Right cardiac atrium (tissue), 5 donors: ENCODE results near the gene FIZ1. TPM values are rescaled to one million over a fixed set of nuclear protein-coding genes. Genes with fewer than 3 reads are reported as not detected.

ENCODE experiments used
- ATAC-seq, 2 donors: fragments of 200-7000 bp; cut with Tn5 transposase; one replicate each; pipeline versions ENCODE4 v1.8.0 to v1.9.1; 2020; ENCODE audit warnings: moderate library complexity in 2 of 2, mild to moderate bottlenecking in 1 of 2
- DNase-seq, 3 donors: peaks; one replicate each; pipeline ENCODE4 v3.0.0-alpha.2; 2020
- H3K27ac ChIP-seq: one replicate; pipeline ENCODE4 v1.5.1; 2013; ENCODE audit warnings: mild to moderate bottlenecking, low read length, control low read depth, moderate library complexity
- H3K27me3 ChIP-seq: one replicate; pipeline ENCODE4 v1.6.1; 2013; ENCODE audit not compliant: control insufficient read depth, insufficient read depth
- H3K4me1 ChIP-seq: one replicate; pipeline ENCODE4 v1.6.1; 2013; ENCODE audit warnings: low read length; ENCODE audit not compliant: control insufficient read depth, insufficient read depth
- H3K4me3 ChIP-seq: one replicate; pipeline ENCODE4 v1.5.1; 2013; ENCODE audit warnings: low read length, control low read depth
- H3K9me3 ChIP-seq: one replicate; pipeline ENCODE4 v1.6.1; 2013; ENCODE audit warnings: low read length; ENCODE audit not compliant: control insufficient read depth
- WGBS: extraction: QIAGEN DNeasy Blood & Tissue Kit; methylation state at CpG from one replicate; pipeline ENCODE4 v1.1.7; 2013; 5-methylcytosine and 5-hydroxymethylcytosine counted together
- intact Hi-C, 4 donors: fragments of 100-400 bp; cut with DNase I; formaldehyde crosslinking; loops; one replicate each; pipeline versions ENCODE4 v1.11.0 to v1.14.0; 2022 to 2023
- polyA plus RNA-seq: library from polyadenylated mRNA; stranded (reverse); fragments of 200-250 nt; gene quantifications from one replicate; pipeline ENCODE4 v1.2.3, GENCODE V29; 2013
- total RNA-seq, 4 donors: library from RNA; stranded (reverse); fragmentation: NEBNext Ultra II Directional; extraction: Animal tissue kit (Norgen Biotek cat#: 25700); gene quantifications; one replicate each; pipeline ENCODE4 v1.2.1, GENCODE V29; 2021
- donor health status: healthy with polysubstance abuse.
- donor health status: DM: no; HTN: yes; CAD: no.
- donor health status: DM: no; HTN: no; CAD: no.
- donor health status: DM: no; HTN: yes; CAD: no; lungs with severe emphysema.
- donor health status: DM: yes; HTN: yes; CAD: no.

Gene FIZ1
- total and polyA plus RNA-seq, 5 donors: 16.3 to 20.0 (median 18.2) TPM

GRCh38 chr19:55635334-55635717, 36.0 kb upstream of the FIZ1 start:
- intact Hi-C loops: loop anchor here in 2 of 4 donors (10.0 kb wide), 1 partner anchor 121 kb away; no protein-coding TSS in a partner anchor
- Histone ChIP-seq H3K4me3 (peak overlapping the region; percentile 98), H3K9me3 (no peaks in the 10 kb centered on the region), H3K27ac (peak overlapping the region; percentile 100), H3K4me1 (peaks cover 17% of the 10 kb centered on the region), H3K27me3 (no peaks in the 10 kb centered on the region)
- WGBS: 5% methylated on average over 9 of the region's 9 CpGs
- DNase-seq (peak in 2 of 3 donors; percentile 55 to 64), ATAC-seq (peak in 1 of 2 donors; percentile 2)

GRCh38 chr19:55633861-55634260, 34.5 kb upstream of the FIZ1 start:
- no peak overlapping the region for H3K27ac ChIP-seq
- H3K9me3 ChIP-seq: no peaks in the 10 kb centered on the region
- DNase-seq (peak in 2 of 3 donors; percentile 29 to 40), ATAC-seq (no peak)
- H3K27me3 ChIP-seq: no peaks in the 10 kb centered on the region
- 80% methylated on average over 8 of the region's 8 CpGs for WGBS
- peaks cover 12% of the 10 kb centered on the region for H3K4me1 ChIP-seq
- intact Hi-C loops: loop anchor here in 2 of 4 donors (10.0 kb wide), 1 partner anchor 119 kb away; no protein-coding TSS in a partner anchor
- H3K4me3 ChIP-seq: no peak overlapping the region

GRCh38 chr19:55632463-55632834, 33.1 kb upstream of the FIZ1 start:
- peak overlapping the region; percentile 63 for H3K27ac ChIP-seq
- no peaks in the 10 kb centered on the region for H3K27me3 ChIP-seq
- H3K9me3 ChIP-seq: no peaks in the 10 kb centered on the region
- ATAC-seq: peak; percentile 27 to 58
- H3K4me3 ChIP-seq: no peak overlapping the region
- peaks cover 12% of the 10 kb centered on the region for H3K4me1 ChIP-seq
- WGBS: 28% methylated on average over 3 of the region's 3 CpGs
- intact Hi-C loops: loop anchor here in 2 of 4 donors (10.0 kb wide), 1 partner anchor 118 kb away; no protein-coding TSS in a partner anchor
- DNase-seq: peak; percentile 66 to 79 (median 78)

DNA sequence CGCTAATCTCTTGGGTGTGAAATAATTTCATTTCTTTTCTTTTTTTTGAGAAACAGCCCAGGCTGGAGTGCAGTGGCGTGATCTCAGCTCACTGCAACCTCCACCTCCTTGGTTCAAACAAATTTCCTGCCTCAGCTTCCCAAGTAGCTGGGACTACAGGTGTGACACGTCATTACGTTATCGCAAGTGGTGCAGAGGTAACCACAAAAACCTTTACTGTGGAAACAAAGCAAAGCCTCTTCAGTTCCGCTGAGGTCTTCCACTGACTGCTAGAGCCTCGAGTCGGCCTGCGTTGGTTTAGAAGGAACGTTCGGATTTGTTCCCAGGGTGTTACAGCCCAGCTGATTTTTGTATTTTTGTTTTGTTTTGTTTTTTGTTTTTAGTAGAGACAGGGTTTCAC, 27.0 kb upstream of the FIZ1 start:
- Histone ChIP-seq H3K27ac (no peak overlapping the region), H3K27me3 (no peaks in the 10 kb centered on the region), H3K4me1 (no peaks in the 10 kb centered on the region), H3K4me3 (no peak overlapping the region), H3K9me3 (no peaks in the 10 kb centered on the region)
- peak in 1 of 3 donors; percentile 13 for DNase-seq
- WGBS: 92% methylated on average over 11 of the region's 11 CpGs
- intact Hi-C loops: no loop called here
- ATAC-seq: no peak

GRCh38 chr19:55625004-55625326, 25.6 kb upstream of the FIZ1 start:
- Histone ChIP-seq H3K27me3 (no peaks in the 10 kb centered on the region), H3K4me1 (no peaks in the 10 kb centered on the region), H3K27ac (peak overlapping the region; percentile 1), H3K9me3 (no peaks in the 10 kb centered on the region), H3K4me3 (peak overlapping the region; percentile 53)
- DNase-seq: no peak
- intact Hi-C loops: no loop called here
- WGBS: 47% methylated on average over 11 of the region's 11 CpGs
- no peak for ATAC-seq

DNA sequence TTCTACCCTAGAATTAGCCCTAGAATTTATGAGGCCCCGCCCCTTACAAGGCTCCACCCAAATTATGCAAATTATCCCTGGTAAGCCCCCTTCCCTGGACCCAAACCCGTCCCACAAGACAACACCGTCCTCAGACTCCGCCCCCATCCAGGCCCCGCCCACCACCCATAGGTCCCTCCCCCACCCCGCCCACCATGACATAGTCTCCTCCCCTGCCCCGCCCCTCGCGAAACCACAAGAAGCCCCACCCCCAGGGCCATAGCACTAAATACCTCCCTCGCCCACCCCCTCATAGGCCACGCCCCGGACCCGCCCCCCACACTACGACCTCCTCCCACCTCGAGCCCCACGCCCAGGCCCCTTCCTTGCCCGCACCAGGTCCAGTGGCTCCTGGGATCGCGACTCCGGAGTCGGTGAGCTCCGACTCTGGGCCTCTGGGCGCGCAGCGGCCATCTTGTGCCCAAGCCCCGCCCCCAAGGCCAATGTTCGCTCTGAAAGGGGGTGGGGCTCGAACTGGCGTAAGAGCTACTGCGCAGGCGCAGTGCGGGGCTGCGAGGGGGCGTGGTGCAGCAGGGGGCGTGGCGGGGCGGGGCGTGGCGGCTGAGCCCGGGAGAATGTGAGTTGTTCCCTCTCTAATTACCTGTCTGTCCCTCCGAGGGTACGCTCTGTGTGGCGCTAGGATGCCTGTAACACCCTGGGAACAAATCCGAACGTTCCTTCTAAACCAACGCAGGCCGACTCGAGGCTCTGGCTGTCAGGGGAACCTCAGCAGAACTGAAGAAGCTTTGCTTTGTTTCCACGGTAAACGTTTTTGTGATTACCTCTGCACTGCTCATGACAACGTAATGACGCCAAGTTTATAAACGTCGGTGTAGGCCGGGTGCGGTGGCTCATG, 25.0 kb upstream of the FIZ1 start, which contains the start of gene ZNF784:
Gene ZNF784 (minus strand): TSS at position 458 of the 895 bp plus-strand sequence. CDS start 5 bp downstream, at position 453.
- H3K27me3 ChIP-seq: no peaks in the 10 kb centered on the region
- H3K9me3 ChIP-seq: no peaks in the 10 kb centered on the region
- WGBS: under 1% methylated on average over 56 of the region's 56 CpGs
- intact Hi-C loops: no loop called here
- H3K27ac ChIP-seq: peak within 1 kb of the TSS; percentile 86
- H3K4me3 ChIP-seq: peak within 1 kb of the TSS; percentile 53
- DNase-seq (peak; percentile 93 to 97 (median 97)), ATAC-seq (peak; percentile 92 to 93)
- no peaks in the 10 kb centered on the region for H3K4me1 ChIP-seq

GRCh38 chr19:55623561-55623960, 24.2 kb upstream of the FIZ1 start:
- H3K27me3 ChIP-seq: no peaks in the 10 kb centered on the region
- no peak for DNase-seq
- peak overlapping the region; percentile 47 for H3K27ac ChIP-seq
- 35% methylated on average over 7 of the region's 7 CpGs for WGBS
- intact Hi-C loops: no loop called here
- ATAC-seq: no peak
- no peaks in the 10 kb centered on the region for H3K4me1 ChIP-seq
- H3K9me3 ChIP-seq: no peaks in the 10 kb centered on the region
- H3K4me3 ChIP-seq: peak overlapping the region; percentile 53

- Histone ChIP-seq H3K27ac (peak overlapping the region; percentile 36), H3K27me3 (no peaks in the 10 kb centered on the region), H3K4me1 (no peaks in the 10 kb centered on the region), H3K4me3 (no peak overlapping the region), H3K9me3 (no peaks in the 10 kb centered on the region)
- WGBS: 92% methylated on average over 7 of the region's 7 CpGs
- no peak for ATAC-seq
- peak in 2 of 3 donors; percentile 44 to 55 for DNase-seq
- intact Hi-C loops: no loop called here
These were observed 23.8 kb upstream of the FIZ1 start for GRCh38 chr19:55623130-55623529.

GRCh38 chr19:55622242-55622969, 23.1 kb upstream of the FIZ1 start:
- intact Hi-C loops: no loop called here
- DNase-seq (peak; percentile 21 to 59 (median 59)), ATAC-seq (peak in 1 of 2 donors; percentile 3)
- H3K4me3 ChIP-seq: no peak overlapping the region
- 93% methylated on average over 40 of the region's 40 CpGs for WGBS
- H3K27ac ChIP-seq: peak overlapping the region; percentile 4
- H3K4me1 ChIP-seq: no peaks in the 10 kb centered on the region
- H3K9me3 ChIP-seq: no peaks in the 10 kb centered on the region
- H3K27me3 ChIP-seq: no peaks in the 10 kb centered on the region

DNA sequence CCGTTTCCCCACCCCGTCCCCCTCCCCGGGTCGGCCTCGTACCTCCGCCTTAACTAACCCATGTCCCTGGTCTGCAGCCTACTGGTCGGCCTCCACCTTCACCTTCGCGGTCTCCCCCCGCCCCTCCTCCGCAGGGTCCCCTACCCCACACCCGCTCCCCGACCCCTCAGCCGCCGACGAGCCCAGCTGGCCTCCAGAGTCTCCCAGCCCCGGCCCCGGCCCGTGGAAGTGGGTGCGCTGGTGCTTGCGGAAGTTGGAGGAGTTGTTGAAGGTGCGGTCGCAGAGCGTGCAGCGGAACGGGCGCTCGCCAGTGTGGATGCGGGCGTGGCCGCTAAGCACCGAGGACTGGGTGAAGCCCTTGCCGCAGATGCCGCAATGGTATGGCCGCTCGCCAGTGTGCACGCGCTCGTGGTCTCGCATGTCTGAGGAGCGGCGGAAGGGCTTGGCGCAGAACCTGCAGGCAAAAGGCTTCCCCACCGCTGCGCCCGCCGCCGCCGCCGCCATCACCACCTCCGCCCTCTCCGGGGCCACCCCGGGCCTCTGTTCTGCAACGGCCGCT, 22.4 kb upstream of the FIZ1 start:
- Histone ChIP-seq H3K4me3 (no peak overlapping the region), H3K27ac (no peak overlapping the region), H3K4me1 (no peaks in the 10 kb centered on the region), H3K9me3 (no peaks in the 10 kb centered on the region), H3K27me3 (no peaks in the 10 kb centered on the region)
- WGBS: 94% methylated on average over 55 of the region's 55 CpGs
- peak; percentile 39 to 74 (median 71) for DNase-seq
- intact Hi-C loops: no loop called here
- ATAC-seq: no peak
